H1 (cell line): ENCODE results near the gene KCNJ4. TPM values are rescaled to one million over a fixed set of nuclear protein-coding genes. Genes with fewer than 3 reads are reported as not detected.

Source experiments
- BCL11A ChIP-seq, 2 experiments: IDR thresholded peaks; one replicate each; pipeline ENCODE4 v1.6.1; 2011; ENCODE audit warnings: low read depth in 2 of 2, low read length in 2 of 2, mild to moderate bottlenecking in 2 of 2
- KDM5A ChIP-seq: fragments of 200-600 bp; IDR thresholded peaks from 2 replicates; pipeline ENCODE4 v1.7.1; 2012; ENCODE audit warnings: mild to moderate bottlenecking, low read length, inconsistent platforms, mixed read lengths
- polyA plus RNA-seq, 7 experiments: library from polyadenylated mRNA; depleted of rRNA in 3 of 7; stranded (reverse) in 5 of 7; unstranded in 2 of 7; fragments of >200 nt in 5 of 7; fragments of 200-250 nt in 2 of 7; gene quantifications; 1 replicate in 5 of 7; 2 replicates in 1 of 7; 4 replicates in 1 of 7; pipeline versions ENCODE4 v1.2.1 to v1.2.3, GENCODE V29; 2011 to 2013; ENCODE audit warnings: missing spikeins in 2 of 7, mixed read lengths in 2 of 7
- total RNA-seq: library from RNA; stranded (reverse); fragmentation: NEBNext Ultra II Directional; extraction: Animal tissue kit (Norgen Biotek cat#: 25700); gene quantifications from 2 replicates; pipeline ENCODE4 v1.2.1, GENCODE V29; 2021

Gene KCNJ4
- total and polyA plus RNA-seq, 2 of the 8 experiments (the other 6 are each of a cell fraction or from before 2014, with no cell fraction given) = 1.4 to 2.2 TPM

DNA sequence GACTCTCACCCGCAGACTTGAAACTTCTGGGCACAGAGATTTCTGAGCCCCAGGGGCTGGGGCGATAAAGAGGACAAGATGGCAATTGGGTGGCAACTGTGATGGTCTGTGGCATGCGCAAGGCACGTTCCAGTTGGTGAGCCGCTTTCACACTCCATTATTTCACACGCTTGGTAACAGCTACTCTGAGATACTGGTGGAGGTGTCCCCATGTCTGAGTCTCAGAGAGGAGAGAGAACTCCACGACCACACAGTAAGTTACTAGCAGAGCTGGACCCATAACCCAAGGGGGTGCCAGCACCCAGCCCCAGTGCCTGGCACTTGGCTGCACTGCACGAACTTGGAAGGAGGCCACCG is 6.0 kb upstream of the KCNJ4 start (continued):
- no peak for TF ChIP-seq KDM5A
- no peak for TF ChIP-seq BCL11A (IDR thresholded peaks at IDR 0.05; ENCODE audit: low read depth in 2 of 2, low read length in 2 of 2)
